Measurements from ENCODE around the gene GALNS. TPM values are rescaled to one million over a fixed set of nuclear protein-coding genes. Genes with fewer than 3 reads are reported as not detected.

The GALNS gene
- total and polyA plus RNA-seq, 2 of the 4 experiments (the other 2 are of a cell fraction), result 7.2 to 32.5 TPM

GRCh38 chr16:88896238-88897070 is 39.7 kb upstream of the GALNS start:
- CTCF ChIA-PET, result no interaction called here
- dilution Hi-C loops (cut with HindIII; ENCODE audit: low sequenced_read_pairs, unreplicated experiment), result no loop called here

More at GRCh38 chr16:88896238-88897070, 39.7 kb upstream of the GALNS start:
- Histone ChIP-seq H4K5ac (ENCODE audit: low read depth, low read length) (no peak overlapping the region), H4K8ac (ENCODE audit: low read depth in 2 of 2, low read length in 2 of 2) (no peak overlapping the region), H3K9ac (ENCODE audit: low read depth, low read length) (no peak overlapping the region), H3K27ac (ENCODE audit: insufficient read depth, low read length) (no peak overlapping the region), H3K79me1 (ENCODE audit: low read depth in 1 of 2, low read length in 2 of 2) (no peaks in the 10 kb centered on the region), H3K9me3 (ENCODE audit: control insufficient read depth, insufficient read depth, low read length) (no peaks in the 10 kb centered on the region), H2AK5ac (ENCODE audit: low read depth, low read length) (no peak overlapping the region), H3K23ac (ENCODE audit: low read depth, low read length) (no peak overlapping the region), H3K56ac (ENCODE audit: extremely low read depth, insufficient read depth, low read length) (no peak overlapping the region), H2BK20ac (ENCODE audit: low read depth, low read length) (no peak overlapping the region), H3K18ac (ENCODE audit: low read depth, low read length) (no peak overlapping the region), H3K4me3 (ENCODE audit: insufficient read depth, low read depth, low read length) (no peak overlapping the region), H2BK5ac (ENCODE audit: low read depth, low read length, poor library complexity, severe bottlenecking) (no peak overlapping the region), H3K27me3 (ENCODE audit: control insufficient read depth, insufficient read depth, low read length) (peaks cover 19% of the 10 kb centered on the region; the same call in 1 of the 2 replicates), H4K91ac (ENCODE audit: insufficient read depth, low read depth, low read length) (no peak overlapping the region), H3K4me1 (ENCODE audit: control insufficient read depth, insufficient read depth, low read length) (no peaks in the 10 kb centered on the region), H2AFZ (replicated peaks; ENCODE audit: low read length, poor library complexity) (no peak overlapping the region), H3K14ac (replicated peaks; ENCODE audit: low read depth, low read length) (no peak overlapping the region), H2AK9ac (replicated peaks; ENCODE audit: low read depth, low read length, poor library complexity) (no peak overlapping the region), H4K20me1 (ENCODE audit: insufficient read depth, low read length) (no peaks in the 10 kb centered on the region), H2BK15ac (ENCODE audit: low read depth, low read length) (no peak overlapping the region), H3K4ac (ENCODE audit: low read depth, low read length) (no peak overlapping the region), H2BK120ac (ENCODE audit: low read depth, low read length) (no peak overlapping the region), H3K9me1 (ENCODE audit: insufficient read depth, low read length) (no peaks in the 10 kb centered on the region), H3K36me3 (ENCODE audit: control insufficient read depth, insufficient read depth, low read length) (no peaks in the 10 kb centered on the region), H3K4me2 (ENCODE audit: low read depth, low read length) (no peak overlapping the region)
- no peak for TF ChIP-seq RFX5 (IDR thresholded peaks at IDR 0.05; ENCODE audit: low read depth, low read length)
- TF ChIP-seq FOS (IDR thresholded peaks at IDR 0.05; ENCODE audit: low read depth, low read length), result no peak
- no peak for TF ChIP-seq CEBPB (IDR thresholded peaks at IDR 0.05; ENCODE audit: low read depth, low read length)
- TF ChIP-seq ELK1 (IDR thresholded peaks at IDR 0.05; ENCODE audit: borderline replicate concordance, low read depth, low read length), result no peak
- no peak for TF ChIP-seq RCOR1 (IDR thresholded peaks at IDR 0.05; ENCODE audit: insufficient replicate concordance, low read length)
- no peak for TF ChIP-seq CHD1 (IDR thresholded peaks at IDR 0.05; ENCODE audit: low read depth, low read length)
- no peak for TF ChIP-seq POLR2A (IDR thresholded peaks at IDR 0.05; ENCODE audit: low read depth, low read length)
- no peak for TF ChIP-seq CTCF (conservative IDR thresholded peaks at IDR 0.05; ENCODE audit: low read depth, low read length)
- no peak for TF ChIP-seq MAZ (IDR thresholded peaks at IDR 0.05; ENCODE audit: borderline replicate concordance, low read depth, low read length)
- TF ChIP-seq RAD21 (IDR thresholded peaks at IDR 0.05; ENCODE audit: low read length), result no peak
- TF ChIP-seq MXI1 (IDR thresholded peaks at IDR 0.05; ENCODE audit: borderline replicate concordance, low read depth, low read length), result no peak
- TF ChIP-seq MAFK (IDR thresholded peaks at IDR 0.05; ENCODE audit: low read depth, low read length), result no peak
- TF ChIP-seq USF2 (IDR thresholded peaks at IDR 0.05; ENCODE audit: low read depth, low read length), result no peak
- 84% methylated on average over 47 of the region's 57 CpGs; no CpG with 5 or more reads in 1 of the 2 experiments for WGBS, 2 experiments (ENCODE audit: extremely low coverage in 2 of 2, insufficient read length in 1 of 2)
- POLR2A ChIA-PET (ENCODE audit: unreplicated experiment), result no interaction called here
- DNase-seq (no peak), ATAC-seq (ENCODE audit: low read depth) (no peak)
- in situ Hi-C loops (cut with MboI; ENCODE audit: low sequenced_read_pairs), result no loop called here
- BruUV-seq (replicated peaks), result no TSS peak
- intact Hi-C loops (cut with micrococcal nuclease), result no loop called here

Measured in IMR-90 (cell line).